22Rv1 (cell line): ENCODE data around the gene SPC25.

Experiments used
- ZFX ChIP-seq: fragments of 450-650 bp; IDR thresholded peaks from 2 replicates; pipeline ENCODE4 v1.6.1; 2017; ENCODE audit warnings: antibody characterized with exemption, borderline replicate concordance
- TF ChIP-seq, protein P1 (sequence below): fragments of 450-650 bp; IDR thresholded peaks from 2 replicates; pipeline ENCODE4 v1.5.1; 2017; ENCODE audit warnings: mild to moderate bottlenecking

DNA sequence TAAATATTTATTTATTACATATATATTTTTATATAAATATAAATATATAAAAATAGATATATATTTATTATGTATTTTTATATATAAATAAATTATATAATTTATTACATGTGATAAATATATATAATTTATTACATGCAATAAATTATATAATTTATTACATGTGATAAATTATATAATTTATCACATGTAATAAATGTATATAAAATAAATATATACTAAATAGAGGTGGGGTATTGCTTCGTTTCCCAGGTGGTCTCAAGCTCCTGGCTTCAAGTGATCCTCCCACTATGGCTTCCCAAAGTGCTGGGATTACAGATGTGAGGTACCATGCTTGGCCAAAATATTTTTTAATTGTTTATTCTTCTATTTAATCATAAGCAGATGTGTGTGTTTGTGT, 7.2 kb upstream of the SPC25 start:
- TF ChIP-seq, protein P1, sequence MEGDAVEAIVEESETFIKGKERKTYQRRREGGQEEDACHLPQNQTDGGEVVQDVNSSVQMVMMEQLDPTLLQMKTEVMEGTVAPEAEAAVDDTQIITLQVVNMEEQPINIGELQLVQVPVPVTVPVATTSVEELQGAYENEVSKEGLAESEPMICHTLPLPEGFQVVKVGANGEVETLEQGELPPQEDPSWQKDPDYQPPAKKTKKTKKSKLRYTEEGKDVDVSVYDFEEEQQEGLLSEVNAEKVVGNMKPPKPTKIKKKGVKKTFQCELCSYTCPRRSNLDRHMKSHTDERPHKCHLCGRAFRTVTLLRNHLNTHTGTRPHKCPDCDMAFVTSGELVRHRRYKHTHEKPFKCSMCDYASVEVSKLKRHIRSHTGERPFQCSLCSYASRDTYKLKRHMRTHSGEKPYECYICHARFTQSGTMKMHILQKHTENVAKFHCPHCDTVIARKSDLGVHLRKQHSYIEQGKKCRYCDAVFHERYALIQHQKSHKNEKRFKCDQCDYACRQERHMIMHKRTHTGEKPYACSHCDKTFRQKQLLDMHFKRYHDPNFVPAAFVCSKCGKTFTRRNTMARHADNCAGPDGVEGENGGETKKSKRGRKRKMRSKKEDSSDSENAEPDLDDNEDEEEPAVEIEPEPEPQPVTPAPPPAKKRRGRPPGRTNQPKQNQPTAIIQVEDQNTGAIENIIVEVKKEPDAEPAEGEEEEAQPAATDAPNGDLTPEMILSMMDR, result no peak
- no peak for TF ChIP-seq ZFX
